DMS53 (cell line): ENCODE measurements around the gene ABHD8.
"Not testable (repeated sequence)": the region's sequence is repeated elsewhere in the genome, so short reads cannot be mapped to it uniquely, and the experiment has no call there.

ENCODE experiments used
- DNase-seq: peaks from one replicate; lab custom pipeline; 2025; lab: John Stamatoyannopoulos, UW

Gene ABHD8

GRCh38 chr19:17296976-17297375 lies 6.2 kb downstream of the ABHD8 start:
- peak; percentile 23 for DNase-seq

DNA sequence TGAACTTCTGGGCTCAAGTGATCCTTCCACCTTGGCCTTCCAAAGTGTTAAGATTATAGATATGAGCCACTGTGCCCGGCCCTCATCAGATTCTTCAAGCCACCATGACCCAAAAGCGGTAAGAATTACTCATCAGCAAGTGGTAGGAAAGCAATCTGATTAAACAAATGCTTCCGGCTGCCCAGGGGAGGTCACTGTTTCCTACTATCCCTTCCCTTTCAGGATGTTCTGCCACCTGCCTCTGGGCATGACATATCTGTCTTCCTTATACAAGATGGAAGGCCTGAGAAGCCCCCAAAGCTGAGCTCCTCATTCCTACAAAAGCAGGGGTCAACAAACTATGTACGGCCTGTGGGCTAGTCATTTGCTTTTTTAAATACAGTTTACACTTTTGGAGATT lies 7.0 kb downstream of the ABHD8 start:
- peak; percentile 88 for DNase-seq

DNA sequence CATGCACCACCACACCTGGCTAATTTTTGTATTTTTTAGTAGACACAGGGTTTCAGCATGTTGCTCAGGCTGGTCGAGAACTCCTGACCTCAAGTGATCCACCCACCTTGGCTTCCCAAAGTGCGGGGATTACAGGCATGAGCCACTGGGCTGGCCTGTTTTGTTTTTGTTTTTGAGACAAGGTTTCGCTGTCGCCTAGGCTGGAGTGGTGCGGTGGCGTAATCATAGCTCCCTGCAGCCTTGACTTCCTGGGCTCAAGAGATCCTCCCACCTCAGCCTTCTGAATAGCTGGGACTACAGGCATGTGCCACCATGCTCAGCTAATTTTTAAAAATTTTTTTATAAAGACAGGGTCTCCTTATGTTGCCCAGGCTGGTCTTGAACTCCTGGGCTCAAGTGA lies 7.7 kb downstream of the ABHD8 start:
- not testable (repeated sequence) for DNase-seq

DNA sequence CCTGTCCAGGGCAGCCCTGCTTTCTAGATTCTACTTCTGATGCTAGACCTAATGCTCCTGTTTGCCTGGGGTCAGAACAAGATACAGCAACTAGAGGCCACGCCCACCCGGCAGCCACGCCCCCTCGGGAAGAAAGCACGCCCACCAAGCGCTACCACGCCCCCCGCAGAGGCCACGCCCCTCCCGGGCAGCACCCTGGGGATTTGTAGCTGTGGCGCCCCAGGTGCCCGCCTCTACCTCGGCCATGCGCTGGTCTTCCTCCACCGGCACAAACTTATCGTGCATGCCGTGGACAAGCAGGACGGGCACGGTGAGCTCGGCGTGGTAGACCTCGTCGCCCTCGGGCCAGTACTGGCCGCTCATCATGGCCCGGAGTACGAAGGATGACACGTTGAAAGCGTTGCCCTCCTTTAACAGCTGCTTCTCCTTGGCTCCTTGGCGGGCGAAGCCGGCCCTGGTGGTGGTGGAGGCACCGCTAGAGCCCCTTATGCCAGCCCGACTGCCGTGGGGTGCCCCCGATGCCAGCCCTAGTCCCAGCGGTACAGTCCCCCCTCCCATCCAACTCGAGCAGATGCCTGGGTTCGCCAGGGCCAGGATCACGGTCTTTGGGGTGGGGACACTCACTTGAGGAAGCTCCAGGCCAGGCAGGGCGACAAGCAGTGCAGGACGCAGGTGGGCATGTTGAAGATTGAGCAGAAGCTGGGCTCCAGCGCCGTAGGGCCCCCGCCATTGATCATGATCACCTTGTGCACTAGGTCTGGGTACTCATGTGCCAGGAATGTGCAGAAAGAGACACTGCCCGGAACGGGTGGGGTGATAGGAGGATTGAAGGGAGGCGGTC lies 9.0 kb downstream of the ABHD8 start:
- peak; percentile 44 for DNase-seq

DNA sequence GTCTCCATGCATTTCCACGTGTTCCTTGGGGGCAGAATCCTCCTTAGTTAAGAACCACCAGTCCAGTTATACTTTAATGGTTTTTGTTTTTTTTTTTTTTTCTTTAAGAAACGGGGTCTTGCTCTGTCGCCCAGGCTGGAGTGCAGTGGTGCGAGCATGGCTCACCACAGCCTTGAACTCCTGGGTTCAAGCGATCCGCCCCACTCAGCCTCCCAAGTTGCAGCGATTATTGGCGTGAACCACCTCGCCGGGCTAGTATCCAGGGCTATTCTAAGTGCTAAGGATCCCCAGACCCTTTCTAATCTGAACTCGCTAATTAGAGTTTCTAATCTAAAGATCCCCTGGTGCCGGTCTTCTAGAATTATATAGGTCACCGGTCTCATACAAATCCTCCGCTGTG lies 9.6 kb downstream of the ABHD8 start:
- DNase-seq = no peak

DNA sequence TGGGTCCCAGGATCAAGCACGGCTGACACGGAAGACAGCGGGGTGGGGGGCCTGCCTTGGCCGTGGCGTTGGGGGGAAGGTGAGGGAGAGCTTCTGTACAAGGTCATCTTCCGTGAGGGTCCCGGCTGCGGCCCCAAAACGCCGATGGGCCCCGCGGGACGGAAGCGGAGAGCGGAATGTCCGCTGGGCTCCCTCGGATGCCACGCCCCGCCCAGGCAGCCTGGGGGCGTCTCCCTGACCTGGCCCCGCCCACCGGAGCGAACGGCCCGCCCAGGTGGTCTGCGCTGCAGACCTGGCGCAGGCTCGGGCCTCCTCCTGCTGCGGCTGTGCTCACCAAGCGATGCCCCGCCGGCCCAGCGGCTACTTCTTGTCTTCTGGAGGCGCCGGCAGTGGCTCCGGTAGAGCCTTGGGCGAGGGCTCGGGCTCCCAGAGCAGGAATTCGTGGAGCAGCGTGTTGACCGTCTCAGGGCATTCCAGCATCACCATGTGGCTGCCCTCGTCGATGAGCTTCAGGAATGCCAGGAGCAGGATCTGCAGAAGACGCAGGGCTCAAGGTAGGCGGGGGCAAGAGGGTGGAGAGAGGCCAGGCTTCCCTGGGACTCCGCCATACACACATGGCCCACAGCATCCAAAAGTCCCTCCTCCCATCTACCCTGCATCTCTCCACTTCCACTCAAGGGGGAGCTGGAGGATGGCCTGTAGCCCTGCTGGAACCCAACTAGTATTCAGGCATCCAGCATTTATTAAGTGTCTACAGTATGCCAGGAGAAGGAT lies 10.7 kb downstream of the ABHD8 start:
- peak; percentile 92 for DNase-seq

GRCh38 chr19:17289489-17289888 lies 13.7 kb downstream of the ABHD8 start:
- DNase-seq = peak; percentile 71

DNA sequence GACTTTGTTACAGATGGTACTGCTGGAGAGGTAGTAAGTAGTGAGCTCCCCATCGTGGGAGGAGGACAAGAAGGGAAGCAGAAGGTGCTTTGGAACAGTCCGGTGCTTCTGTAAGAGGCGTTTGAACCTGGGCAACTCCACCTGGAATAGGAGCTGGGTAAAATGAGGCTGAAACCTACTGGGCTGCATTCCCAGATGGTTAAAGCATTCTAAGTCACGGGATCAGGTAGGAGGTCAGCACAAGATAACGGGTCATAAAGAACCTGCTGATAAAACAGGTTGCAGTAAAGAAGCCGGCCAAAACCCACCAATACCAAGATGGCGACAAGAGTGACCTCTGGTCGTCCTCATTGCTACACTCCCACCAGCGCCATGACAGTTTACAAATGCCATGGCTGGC lies 16.5 kb downstream of the ABHD8 start:
- DNase-seq = no peak

DNA sequence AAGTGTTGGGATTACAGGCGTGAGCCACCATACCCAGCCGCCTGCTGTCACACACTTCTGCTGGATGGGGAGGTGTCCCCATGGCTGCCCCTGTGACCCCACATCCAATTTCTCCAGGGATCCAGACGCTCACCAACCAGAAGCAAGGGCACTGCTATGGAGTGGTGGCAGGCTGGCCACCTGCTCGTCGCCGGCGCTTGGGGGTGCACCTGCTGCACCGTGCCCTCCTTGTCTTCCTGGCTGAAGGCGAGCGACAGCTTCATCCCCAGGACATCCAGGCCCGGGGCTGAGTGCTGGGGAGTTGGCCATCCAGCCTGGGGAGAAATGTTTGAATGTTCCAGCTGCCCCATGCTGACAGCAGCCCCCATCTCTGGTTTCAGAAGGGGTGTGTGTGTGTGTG lies 17.0 kb downstream of the ABHD8 start:
- DNase-seq = no peak

DNA sequence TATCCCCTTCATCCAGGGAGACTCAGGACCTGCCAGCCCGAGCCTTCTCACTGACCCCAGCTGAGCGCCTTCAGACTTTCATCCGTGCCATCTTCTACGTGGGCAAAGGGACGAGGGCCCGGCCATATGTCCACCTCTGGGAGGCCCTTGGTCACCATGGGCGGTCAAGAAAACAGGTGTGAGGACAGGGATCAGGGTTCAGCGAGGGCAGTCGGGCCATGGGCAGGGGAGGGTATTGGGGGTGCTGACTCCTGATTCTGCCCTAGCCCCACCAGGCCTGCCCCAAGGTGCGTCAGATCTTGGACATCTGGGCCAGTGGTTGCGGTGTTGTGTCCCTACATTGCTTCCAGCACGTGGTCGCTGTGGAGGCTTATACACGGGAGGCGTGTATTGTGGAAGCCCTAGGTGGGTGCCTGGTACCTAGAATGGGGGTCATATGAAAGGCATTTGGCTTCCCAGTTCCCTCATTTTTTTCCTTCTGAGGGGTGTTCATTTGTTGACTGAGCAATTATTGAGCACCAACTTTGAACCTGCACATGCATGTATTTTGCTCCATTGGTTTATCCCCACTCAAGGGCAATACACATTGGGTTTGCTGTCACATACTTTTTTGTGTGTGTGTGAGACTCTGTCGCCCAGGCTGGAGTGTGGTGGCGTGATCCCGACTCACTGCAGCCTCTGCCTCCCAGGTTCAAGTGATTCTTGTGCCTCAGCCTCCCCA lies 17.6 kb downstream of the ABHD8 start:
- no peak for DNase-seq

- no peak for DNase-seq
Observed at GRCh38 chr19:17283504-17283996, 19.7 kb downstream of the ABHD8 start.

- DNase-seq = peak; percentile 93
Observed at GRCh38 chr19:17282488-17283125, 20.6 kb downstream of the ABHD8 start.

- DNase-seq = peak; percentile 61
Observed at GRCh38 chr19:17281391-17282304, 21.6 kb downstream of the ABHD8 start, which contains the start of gene ANKLE1. Gene ANKLE1 (plus strand): TSS chr19:17281901. CDS start chr19:17281921, 20 bp downstream.

DNA sequence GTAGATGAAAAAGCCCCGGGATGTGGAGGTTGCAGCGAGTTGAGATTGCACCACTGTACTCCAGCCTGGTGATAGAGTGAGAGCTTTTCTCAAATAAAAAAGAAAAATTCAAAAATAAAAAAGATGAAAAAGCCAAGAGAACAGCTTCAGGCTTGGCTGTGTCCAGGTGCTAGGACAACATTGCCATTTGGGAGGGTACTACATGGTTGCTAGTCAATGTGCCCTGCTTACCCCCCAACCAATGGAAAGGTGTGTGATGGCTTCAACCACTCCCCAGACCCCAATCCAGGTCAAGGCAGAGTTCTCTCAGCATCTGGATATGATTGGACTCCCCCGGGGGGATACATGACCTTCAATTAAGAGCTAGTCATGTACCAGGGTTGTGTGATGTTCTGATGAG lies 23.8 kb downstream of the ABHD8 start:
- DNase-seq = no peak

DNA sequence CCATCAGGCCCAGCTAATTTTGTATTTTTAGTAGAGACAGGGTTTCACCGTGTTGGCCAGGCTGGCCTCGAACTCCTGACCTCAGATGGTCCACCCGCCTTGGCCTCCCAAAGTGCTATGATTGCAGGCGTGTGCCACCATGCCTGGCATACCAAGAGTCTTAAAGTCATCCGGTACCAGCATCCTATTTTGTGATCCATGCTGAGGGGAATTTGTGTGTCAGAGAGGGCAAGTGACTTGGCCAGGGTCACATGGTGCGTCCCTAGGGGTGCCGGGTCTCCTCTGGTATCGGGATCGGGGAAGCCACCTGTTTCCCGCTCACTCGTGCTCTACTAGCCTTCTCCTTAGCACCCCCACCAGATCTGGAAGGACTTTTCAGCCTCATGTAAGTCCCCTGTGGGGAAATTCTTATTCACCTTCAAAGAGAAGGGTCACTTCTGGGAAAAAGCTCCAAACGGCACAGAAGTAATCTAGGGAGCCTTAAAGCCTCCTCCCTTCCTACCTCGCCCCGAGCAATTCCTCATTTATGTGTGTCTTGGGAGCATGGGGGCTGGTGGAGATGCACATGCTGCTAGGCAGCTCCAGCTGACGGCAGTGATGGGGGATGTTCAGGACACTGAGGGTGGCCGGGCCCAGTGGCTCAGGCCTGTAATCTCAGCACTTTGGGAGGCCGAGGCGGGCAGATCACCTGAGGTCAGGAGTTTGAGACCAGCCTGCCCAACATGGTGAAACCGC lies 27.6 kb downstream of the ABHD8 start:
- no peak for DNase-seq

DNA sequence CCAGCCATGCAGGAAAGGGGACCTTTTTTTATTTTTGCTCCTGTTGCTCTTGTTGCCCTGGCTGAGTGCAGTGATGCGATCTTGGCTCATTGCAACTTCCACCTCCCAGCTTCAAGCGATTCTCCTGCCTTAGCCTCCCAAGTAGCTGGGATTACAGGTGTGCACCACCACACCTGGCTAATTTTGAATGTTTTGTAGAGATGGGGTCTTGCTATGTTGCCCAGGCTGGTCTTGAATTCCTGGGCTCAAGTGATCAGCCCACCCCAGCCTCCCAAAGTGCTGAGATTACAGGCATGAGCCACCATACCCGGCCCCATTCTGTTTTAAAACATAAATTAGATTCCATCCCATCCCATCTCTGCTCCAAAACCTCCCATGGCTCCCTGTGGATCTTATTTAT lies 28.3 kb downstream of the ABHD8 start:
- DNase-seq = not testable (repeated sequence)

DNA sequence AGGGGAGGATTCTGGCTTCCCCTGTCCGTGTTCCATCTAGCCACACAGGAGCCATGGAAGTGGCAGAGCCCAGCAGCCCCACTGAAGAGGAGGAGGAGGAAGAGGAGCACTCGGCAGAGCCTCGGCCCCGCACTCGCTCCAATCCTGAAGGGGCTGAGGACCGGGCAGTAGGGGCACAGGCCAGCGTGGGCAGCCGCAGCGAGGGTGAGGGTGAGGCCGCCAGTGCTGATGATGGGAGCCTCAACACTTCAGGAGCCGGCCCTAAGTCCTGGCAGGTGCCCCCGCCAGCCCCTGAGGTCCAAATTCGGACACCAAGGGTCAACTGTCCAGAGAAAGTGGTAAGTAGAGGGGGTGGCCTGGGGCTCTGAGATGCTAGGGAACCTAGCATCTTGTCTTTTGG lies 34.5 kb downstream of the ABHD8 start:
- DNase-seq = no peak

GRCh38 chr19:17266975-17267788 lies 36.0 kb downstream of the ABHD8 start, which contains the start of gene BABAM1:
Gene BABAM1 (plus strand): TSS chr19:17267443. CDS start chr19:17268807, 1,364 bp downstream.
- peak; percentile 96 for DNase-seq

DNA sequence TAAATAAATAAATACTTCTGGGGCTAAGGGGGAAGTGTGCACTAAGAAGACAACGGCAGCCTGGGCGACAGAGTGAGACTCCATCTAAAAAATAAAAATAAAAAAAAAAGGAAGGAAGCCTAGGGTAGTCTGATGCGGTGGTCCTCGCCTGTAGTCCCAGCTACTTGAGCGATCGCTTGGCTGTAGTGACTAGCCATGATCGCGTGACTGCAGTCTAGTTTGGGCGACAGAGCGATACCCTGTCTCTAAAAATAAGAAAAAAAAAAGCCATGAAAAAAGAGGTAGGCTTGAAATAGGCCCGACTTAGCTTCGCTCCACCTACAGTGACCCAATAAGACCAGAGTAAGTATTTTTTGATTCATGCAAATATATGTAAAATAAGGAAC lies 36.6 kb downstream of the ABHD8 start:
- DNase-seq = no peak
